ENCODE measurements around the gene CETP.
"Not testable (repeated sequence)": the region's sequence is repeated elsewhere in the genome, so short reads cannot be mapped to it uniquely, and the experiment has no call there.

GRCh38 chr16:56986908-56987307 lies 25.2 kb downstream of the CETP start:
- TF ChIP-seq EP300, CTCF, POLR2A (IDR thresholded peaks at IDR 0.05): not testable (repeated sequence)
